Dermis blood vessel endothelial cell (primary cell): ENCODE results near the gene TCEANC2. TPM values are rescaled to one million over a fixed set of nuclear protein-coding genes. Genes with fewer than 3 reads are reported as not detected.
A peak's percentile ranks its signal among the peaks of the same experiment; 100 is the strongest.

Experiments used
- DNase-seq: peaks from one replicate; pipeline ENCODE4 v3.0.0; 2010
- total RNA-seq: library from RNA; depleted of rRNA; stranded (reverse); fragments of >200 nt; gene quantifications from 2 replicates; pipeline ENCODE4 v1.2.3, GENCODE V29; 2014

The TCEANC2 gene
- total RNA-seq, 1 donor from 2014 or later, result 3.7 TPM

DNA sequence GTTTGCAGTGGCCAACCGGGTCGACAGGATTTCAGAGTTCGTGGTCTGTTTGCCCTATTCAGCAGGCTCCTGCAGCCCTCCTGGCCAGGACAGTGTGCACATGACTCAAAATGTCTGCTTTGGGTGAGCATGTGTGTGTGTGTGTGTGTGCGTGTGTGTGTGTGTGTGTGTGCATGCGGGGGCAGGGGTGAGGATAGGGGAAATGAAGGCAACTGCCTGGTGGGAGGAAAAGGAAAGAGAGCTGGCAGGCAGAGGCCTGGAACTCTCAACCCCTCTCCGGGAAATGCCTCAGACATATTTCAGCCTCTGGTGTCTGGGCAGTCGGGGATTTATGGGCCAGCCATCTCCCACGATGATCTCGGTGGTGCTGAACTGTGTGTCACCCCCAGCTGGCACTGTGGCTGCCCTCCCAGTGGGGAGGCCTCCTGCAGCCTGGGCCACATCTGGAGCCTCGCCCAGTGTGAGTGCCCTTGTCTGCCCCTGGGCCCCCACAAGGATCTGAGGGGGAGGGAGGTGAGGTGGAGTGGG is 84.2 kb downstream of the TCEANC2 start:
- DNase-seq, result peak; percentile 79

DNA sequence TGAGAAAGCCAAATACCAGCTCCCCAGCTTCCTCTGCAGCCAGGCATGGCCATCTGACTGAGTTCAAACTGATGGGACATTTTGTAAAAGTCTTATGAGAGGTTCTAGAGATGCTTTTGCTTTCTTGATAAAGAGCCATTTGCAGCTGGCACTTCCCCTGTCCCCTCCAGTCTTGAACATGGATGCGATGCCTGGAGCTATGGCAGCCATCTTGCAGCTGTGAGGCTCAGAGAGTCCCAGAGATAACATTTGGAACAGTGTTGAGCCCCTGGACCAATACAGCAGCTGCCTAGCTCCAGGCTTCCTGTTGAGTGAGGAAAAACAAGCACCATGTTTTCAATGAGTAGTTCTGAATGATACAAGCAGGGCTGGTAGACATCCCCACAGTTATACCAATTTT is 85.6 kb downstream of the TCEANC2 start:
- DNase-seq, result no peak

- no peak for DNase-seq
Measured at GRCh38 chr1:54139711-54140110, 86.3 kb downstream of the TCEANC2 start.

GRCh38 chr1:54142146-54142900 is 88.9 kb downstream of the TCEANC2 start:
- DNase-seq, result no peak

DNA sequence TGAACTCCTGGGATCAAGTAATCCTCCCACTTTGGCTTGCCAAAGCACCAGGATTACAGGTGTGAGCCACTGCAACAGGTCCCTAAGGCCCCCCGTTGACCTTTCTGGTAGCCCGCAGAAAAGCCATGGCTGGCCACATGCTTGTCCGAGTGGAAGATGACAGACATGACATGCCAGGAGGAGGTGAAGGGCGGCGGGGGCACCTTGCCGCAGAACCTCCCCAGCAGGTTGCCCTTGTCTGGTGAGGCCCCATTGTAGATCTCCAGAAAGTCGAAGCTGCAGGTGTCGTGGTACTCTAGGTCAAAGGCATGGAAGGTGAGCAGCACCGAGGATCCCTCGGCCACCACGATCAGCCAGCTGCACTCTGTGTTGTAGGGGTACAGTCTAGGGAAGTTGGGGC is 91.0 kb downstream of the TCEANC2 start:
- no peak for DNase-seq

- no peak for DNase-seq
Measured at GRCh38 chr1:54149734-54150133, 96.3 kb downstream of the TCEANC2 start.

DNA sequence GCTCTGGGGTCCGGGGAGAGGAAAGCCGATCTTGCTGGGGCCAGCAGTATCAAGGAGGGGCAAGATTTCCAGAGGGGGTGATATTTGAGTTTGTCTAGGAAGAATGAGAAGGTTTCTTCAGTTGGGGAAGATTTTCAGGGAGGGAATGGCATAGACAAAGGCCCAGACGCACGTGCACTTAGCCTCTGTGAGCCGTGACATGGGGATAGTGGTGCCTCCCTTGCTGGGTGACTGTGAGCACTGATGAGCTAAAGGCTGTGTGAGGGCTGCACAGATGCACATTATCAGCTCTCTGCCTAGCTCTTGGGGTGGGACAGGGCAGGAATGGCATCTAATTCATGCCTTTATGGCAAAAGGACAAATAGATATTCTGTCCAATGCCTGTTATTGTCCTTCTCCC is 97.6 kb downstream of the TCEANC2 start:
- DNase-seq, result no peak

GRCh38 chr1:54152696-54153095 is 99.3 kb downstream of the TCEANC2 start, which contains the start of gene CDCP2:
TSS of gene CDCP2 (minus strand) at chr1:54153000. CDS start at chr1:54152922, 78 bp downstream.
- no peak for DNase-seq

DNA sequence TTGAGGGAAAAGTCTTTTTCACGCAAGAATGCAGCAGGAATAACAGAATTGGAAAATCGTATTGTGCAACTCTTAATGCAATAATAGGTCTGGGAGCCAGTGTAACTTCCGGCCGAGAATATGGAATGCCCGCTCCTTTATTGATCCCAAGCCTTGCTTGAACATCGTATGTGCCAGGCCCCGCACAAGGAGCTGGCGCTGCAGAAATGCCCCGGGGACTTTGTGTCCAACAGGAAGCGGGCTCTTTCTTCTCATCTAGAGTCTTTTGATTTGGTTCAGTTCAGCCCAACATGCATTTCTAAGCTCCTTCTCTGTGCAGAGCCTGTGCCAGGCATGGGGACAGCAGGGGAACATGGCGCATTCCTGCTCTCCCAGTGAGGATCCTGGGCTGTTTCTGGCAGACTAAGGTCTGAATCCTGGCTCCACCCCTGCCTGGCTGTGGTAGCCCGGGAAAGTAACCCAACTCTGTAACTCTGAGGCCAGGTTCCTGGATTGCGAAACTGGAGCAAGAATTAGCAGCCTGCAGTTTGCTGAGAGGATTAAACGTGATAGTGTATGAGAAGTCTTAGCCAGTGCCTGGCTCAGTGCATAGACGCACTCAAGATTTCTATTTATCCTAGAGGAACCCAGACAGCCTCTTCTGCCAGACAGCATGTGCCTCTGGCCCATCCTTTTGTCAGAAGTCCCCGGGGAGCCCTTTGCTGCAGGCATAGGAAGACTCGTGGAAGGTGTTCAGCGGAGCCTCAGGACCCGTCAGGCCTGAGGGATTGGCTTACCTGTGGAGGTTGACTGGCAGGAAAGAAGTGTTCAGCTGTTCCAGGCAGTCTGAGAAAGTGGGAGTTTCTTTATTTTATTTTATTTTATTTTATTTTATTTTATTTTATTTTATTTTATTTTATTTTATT is 100.4 kb downstream of the TCEANC2 start:
- no peak for DNase-seq

Other genes with a start within 250 kb of the TCEANC2 start
- gene NDC1, start 215.3 kb upstream of the TCEANC2 start, total RNA-seq, result 15.0 and 36.8 TPM in 2 replicates
- gene YIPF1, start 163.8 kb upstream of the TCEANC2 start, total RNA-seq, result 13.4 and 14.9 TPM in 2 replicates
- gene DIO1, start 159.4 kb upstream of the TCEANC2 start, total RNA-seq, result not detected in 2 replicates
- 12.6 and 20.8 TPM in 2 replicates for gene IFT25, start 107.9 kb upstream of the TCEANC2 start, total RNA-seq
- 23.6 and 28.2 TPM in 2 replicates for gene LRRC42, start 107.3 kb upstream of the TCEANC2 start, total RNA-seq
- gene LDLRAD1, start 35.4 kb upstream of the TCEANC2 start, total RNA-seq, result not detected in 2 replicates
- gene TMEM59, start 404 bp upstream of the TCEANC2 start, total RNA-seq, result 290 and 375 TPM in 2 replicates
- 0.09 and 0.17 TPM in 2 replicates for gene CDCP2, start 99.4 kb downstream of the TCEANC2 start, total RNA-seq
- gene CYB5RL, start 146.4 kb downstream of the TCEANC2 start, total RNA-seq, result 4.8 and 5.8 TPM in 2 replicates
- 47.5 and 61.2 TPM in 2 replicates for gene MRPL37, start 146.6 kb downstream of the TCEANC2 start, total RNA-seq